A549 (cell line): ENCODE data around the gene CFAP99.

Experiments
- CBX2 ChIP-seq: fragments of 200-600 bp; sonication (generic); IDR thresholded peaks from 2 replicates; pipeline ENCODE4 v1.6.1; 2016; ENCODE audit warnings: low read depth, mild to moderate bottlenecking, borderline replicate concordance
- CTCF ChIP-seq: fragments of >200 bp; sonication (Bioruptor Twin); formaldehyde crosslinking; IDR thresholded peaks from 3 replicates; pipeline ENCODE4 v1.5.1; 2016
- E2F6 ChIP-seq: IDR thresholded peaks from 2 replicates; pipeline ENCODE4 v1.6.1; 2012; ENCODE audit warnings: low read depth, borderline replicate concordance
- ELK1 ChIP-seq: fragments of 150-350 bp; IDR thresholded peaks from 2 replicates; pipeline ENCODE4 v1.6.1; 2014; ENCODE audit warnings: low read depth, mild to moderate bottlenecking, low read length
- EP300 ChIP-seq, 2 experiments: fragments of >200 bp; sonication (Bioruptor Twin); formaldehyde crosslinking; IDR thresholded peaks; 2 replicates in 1 of 2; 3 replicates in 1 of 2; pipeline ENCODE4 v1.6.1; 2016 to 2017
- GATA3 ChIP-seq: IDR thresholded peaks from 2 replicates; pipeline ENCODE4 v1.6.1; 2012; ENCODE audit warnings: borderline replicate concordance
- HDAC2 ChIP-seq: fragments of 200-600 bp; sonication (generic); IDR thresholded peaks from 2 replicates; pipeline ENCODE4 v1.6.1; 2016
- KDM1A ChIP-seq: fragments of 200-600 bp; sonication (generic); IDR thresholded peaks from 2 replicates; pipeline ENCODE4 v1.6.1; 2016; ENCODE audit warnings: low read depth, mild to moderate bottlenecking
- PHF8 ChIP-seq: fragments of 200-600 bp; sonication (generic); IDR thresholded peaks from 2 replicates; pipeline ENCODE4 v1.6.1; 2016; ENCODE audit warnings: low read depth, mild to moderate bottlenecking, antibody characterized with exemption, moderate library complexity, borderline replicate concordance
- POLR2A ChIP-seq: IDR thresholded peaks from 2 replicates; pipeline ENCODE4 v1.6.1; 2012; ENCODE audit warnings: mild to moderate bottlenecking, low read length
- RCOR1 ChIP-seq: fragments of 150-350 bp; IDR thresholded peaks from 2 replicates; pipeline ENCODE4 v1.6.1; 2014; ENCODE audit warnings: antibody characterized with exemption, low read length, low read depth
- REST ChIP-seq: fragments of 200-600 bp; sonication (generic); IDR thresholded peaks from 2 replicates; pipeline ENCODE4 v1.6.1; 2016; ENCODE audit warnings: antibody characterized with exemption, mild to moderate bottlenecking, moderate library complexity
- SMC3 ChIP-seq: fragments of >200 bp; sonication (Bioruptor Twin); formaldehyde crosslinking; IDR thresholded peaks from 3 replicates; pipeline ENCODE4 v1.6.1; 2018; ENCODE audit warnings: inconsistent platforms
- SREBF2 ChIP-seq: fragments of 450-650 bp; IDR thresholded peaks from 2 replicates; pipeline ENCODE4 v1.6.1; 2014; ENCODE audit warnings: mild to moderate bottlenecking, moderate library complexity

GRCh38 chr4:2387829-2388228, 30.9 kb upstream of the CFAP99 start:
- no peak for TF ChIP-seq ELK1
- no peak for TF ChIP-seq CTCF
- TF ChIP-seq SMC3: no peak
- no peak for TF ChIP-seq KDM1A
- TF ChIP-seq REST: no peak
- no peak for TF ChIP-seq RCOR1
- no peak for TF ChIP-seq GATA3
- TF ChIP-seq POLR2A: no peak
- no peak for TF ChIP-seq PHF8
- TF ChIP-seq E2F6: no peak
- TF ChIP-seq EP300 (IDR thresholded peaks at IDR 0.05): no peak
- no peak for TF ChIP-seq CBX2
- no peak for TF ChIP-seq SREBF2
- no peak for TF ChIP-seq HDAC2
